Glomerular endothelial cell (primary cell): ENCODE results near the gene NCL. TPM values are rescaled to one million over a fixed set of nuclear protein-coding genes. Genes with fewer than 3 reads are reported as not detected.

Experiments
- DNase-seq: peaks from one replicate; pipeline ENCODE4 v3.0.0-alpha.2; 2011; ENCODE audit warnings: low read depth, low spot score; ENCODE audit errors: extremely low read depth
- total RNA-seq: library from RNA; depleted of rRNA; stranded (reverse); fragments of >200 nt; gene quantifications from 2 replicates; pipeline ENCODE4 v1.2.3, GENCODE V29; 2015

Gene NCL
- total RNA-seq, result 110 and 224 TPM in 2 replicates

GRCh38 chr2:231463698-231464575 lies at the start of gene NCL:
Gene NCL (minus strand): TSS chr2:231464484. CDS start chr2:231464353, 131 bp downstream.
- DNase-seq, result peak; percentile 85

- DNase-seq, result no peak
Measured at GRCh38 chr2:231513746-231514224, 49.5 kb upstream of the NCL start.

GRCh38 chr2:231512222-231512621 lies 47.9 kb upstream of the NCL start:
- DNase-seq, result no peak

- DNase-seq, result no peak
Measured at GRCh38 chr2:231503766-231504165, 39.5 kb upstream of the NCL start.

GRCh38 chr2:231502596-231502995 lies 38.3 kb upstream of the NCL start:
- DNase-seq, result no peak

GRCh38 chr2:231497651-231498050 lies 33.4 kb upstream of the NCL start:
- no peak for DNase-seq

- no peak for DNase-seq
Measured at GRCh38 chr2:231494669-231495068, 30.4 kb upstream of the NCL start.

GRCh38 chr2:231490801-231491200 lies 26.5 kb upstream of the NCL start:
- no peak for DNase-seq

GRCh38 chr2:231489990-231490389 lies 25.7 kb upstream of the NCL start:
- no peak for DNase-seq

- no peak for DNase-seq
Measured at GRCh38 chr2:231488331-231488730, 24.0 kb upstream of the NCL start.

GRCh38 chr2:231486851-231487596 lies 22.7 kb upstream of the NCL start:
- DNase-seq, result no peak

- no peak for DNase-seq
Measured at GRCh38 chr2:231483398-231484329, 19.4 kb upstream of the NCL start.

- DNase-seq, result no peak
Measured at GRCh38 chr2:231482806-231483391, 18.6 kb upstream of the NCL start.

GRCh38 chr2:231480781-231481180 lies 16.5 kb upstream of the NCL start:
- DNase-seq, result no peak

GRCh38 chr2:231479455-231479854 lies 15.2 kb upstream of the NCL start:
- DNase-seq, result no peak

- DNase-seq, result no peak
Measured at GRCh38 chr2:231476920-231477319, 12.6 kb upstream of the NCL start.

GRCh38 chr2:231475965-231476364 lies 11.7 kb upstream of the NCL start:
- no peak for DNase-seq

GRCh38 chr2:231472816-231473215 lies 8.5 kb upstream of the NCL start:
- DNase-seq, result no peak

GRCh38 chr2:231470246-231470900 lies 6.1 kb upstream of the NCL start:
- no peak for DNase-seq

GRCh38 chr2:231469583-231469950 lies 5.3 kb upstream of the NCL start:
- DNase-seq, result no peak
